Mononuclear cell (primary cell): ENCODE results near the gene RAB40B. TPM values are rescaled to one million over a fixed set of nuclear protein-coding genes. Genes with fewer than 3 reads are reported as not detected.

Experiments
- H3K27me3 ChIP-seq: 2 replicates; pipeline ENCODE4 v1.6.0; 2011; ENCODE audit warnings: low read length, control low read depth; ENCODE audit not compliant: insufficient read depth
- H3K4me1 ChIP-seq: 2 replicates; pipeline ENCODE4 v1.5.1; 2011; ENCODE audit warnings: mild to moderate bottlenecking, low read length, control low read depth; ENCODE audit not compliant: insufficient read depth
- H3K4me3 ChIP-seq: 2 replicates; pipeline ENCODE4 v1.5.1; 2011; ENCODE audit warnings: mild to moderate bottlenecking, low read length, moderate library complexity
- H3K9me3 ChIP-seq: 2 replicates; pipeline ENCODE4 v1.5.1; 2011; ENCODE audit warnings: low read depth, mild to moderate bottlenecking, control low read depth, low read length
- total RNA-seq: library from RNA; depleted of rRNA; stranded (reverse); fragments of >200 nt; gene quantifications from one replicate; pipeline ENCODE4 v1.2.3, GENCODE V29; 2012

Gene RAB40B
- total RNA-seq, 1 donor: 0.63 TPM

DNA sequence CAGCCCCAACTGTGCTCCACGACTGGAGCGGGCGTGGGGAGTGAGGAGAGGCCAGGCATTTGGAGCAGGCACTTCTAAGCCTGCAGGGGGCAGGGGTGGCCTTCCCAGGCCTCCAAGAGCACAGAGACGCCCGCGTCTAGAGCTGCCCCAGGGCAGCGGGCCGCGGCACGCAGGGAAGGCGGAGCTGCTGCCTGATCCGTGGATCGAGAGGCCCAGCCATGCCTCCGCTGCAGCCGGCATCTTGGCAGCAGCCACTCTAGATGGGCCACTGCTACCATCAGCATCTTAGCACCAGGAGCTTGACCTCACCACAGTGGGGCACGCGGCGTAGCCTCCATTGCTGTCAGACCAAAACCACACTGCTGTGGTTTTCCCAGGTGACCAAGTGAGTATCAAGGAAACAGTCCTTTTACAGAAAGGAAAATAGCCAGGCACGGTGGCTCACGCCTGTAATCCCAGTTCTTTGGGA, 29.8 kb downstream of the RAB40B start:
- H3K4me3 ChIP-seq: no peak overlapping the region
- H3K4me1 ChIP-seq: peaks cover 8% of the 10 kb centered on the region
- no peaks in the 10 kb centered on the region for H3K27me3 ChIP-seq
- no peaks in the 10 kb centered on the region for H3K9me3 ChIP-seq

DNA sequence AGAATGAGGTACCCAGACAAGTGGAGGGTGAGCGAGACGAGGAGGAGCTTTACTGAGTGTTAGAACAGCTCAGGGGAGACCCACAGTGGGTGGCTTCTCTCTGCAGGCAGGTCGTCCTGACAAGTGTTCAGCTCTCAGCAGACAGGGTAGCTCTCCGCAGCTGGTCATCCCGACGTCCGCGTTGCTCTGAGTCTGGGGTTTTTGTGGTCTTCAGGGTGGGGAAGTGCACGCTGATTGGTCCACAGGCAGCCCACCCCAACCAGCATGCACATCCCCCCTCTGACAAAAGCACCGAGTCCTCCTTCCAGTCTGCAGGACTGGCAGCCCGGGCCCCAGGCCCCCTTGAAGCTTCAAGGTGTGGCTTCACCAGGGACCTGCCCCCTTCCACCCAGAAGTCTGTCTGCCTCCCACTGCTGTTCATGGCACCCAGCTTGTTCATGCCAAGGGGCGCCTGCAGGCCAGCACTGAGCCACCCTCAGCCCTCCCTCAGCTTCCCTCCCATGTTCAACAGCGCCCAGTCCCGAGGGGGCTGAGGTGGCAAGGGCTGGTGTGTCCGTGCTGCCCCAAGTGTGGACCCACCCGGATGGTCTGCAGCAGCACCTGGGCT, 30.4 kb downstream of the RAB40B start:
- H3K27me3 ChIP-seq: no peaks in the 10 kb centered on the region
- no peaks in the 10 kb centered on the region for H3K9me3 ChIP-seq
- peaks cover 8% of the 10 kb centered on the region for H3K4me1 ChIP-seq
- H3K4me3 ChIP-seq: no peak overlapping the region

DNA sequence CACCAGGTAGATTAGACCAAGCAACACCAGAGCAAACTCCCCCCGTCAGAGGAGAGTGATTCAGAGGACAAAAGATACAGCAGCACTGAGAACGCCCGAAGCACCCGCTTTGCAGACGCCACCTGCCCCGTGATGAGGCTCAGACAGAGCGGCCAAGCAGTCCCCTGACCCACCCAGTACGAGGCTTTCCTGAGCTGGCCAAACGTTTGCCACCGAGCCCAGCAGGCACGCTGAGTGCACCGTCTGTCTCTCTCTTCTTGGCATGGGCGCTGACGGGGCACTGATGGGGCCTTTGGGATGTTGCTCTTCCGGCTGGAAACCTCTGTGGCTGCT, 30.9 kb downstream of the RAB40B start:
- peaks cover 8% of the 10 kb centered on the region for H3K4me1 ChIP-seq

DNA sequence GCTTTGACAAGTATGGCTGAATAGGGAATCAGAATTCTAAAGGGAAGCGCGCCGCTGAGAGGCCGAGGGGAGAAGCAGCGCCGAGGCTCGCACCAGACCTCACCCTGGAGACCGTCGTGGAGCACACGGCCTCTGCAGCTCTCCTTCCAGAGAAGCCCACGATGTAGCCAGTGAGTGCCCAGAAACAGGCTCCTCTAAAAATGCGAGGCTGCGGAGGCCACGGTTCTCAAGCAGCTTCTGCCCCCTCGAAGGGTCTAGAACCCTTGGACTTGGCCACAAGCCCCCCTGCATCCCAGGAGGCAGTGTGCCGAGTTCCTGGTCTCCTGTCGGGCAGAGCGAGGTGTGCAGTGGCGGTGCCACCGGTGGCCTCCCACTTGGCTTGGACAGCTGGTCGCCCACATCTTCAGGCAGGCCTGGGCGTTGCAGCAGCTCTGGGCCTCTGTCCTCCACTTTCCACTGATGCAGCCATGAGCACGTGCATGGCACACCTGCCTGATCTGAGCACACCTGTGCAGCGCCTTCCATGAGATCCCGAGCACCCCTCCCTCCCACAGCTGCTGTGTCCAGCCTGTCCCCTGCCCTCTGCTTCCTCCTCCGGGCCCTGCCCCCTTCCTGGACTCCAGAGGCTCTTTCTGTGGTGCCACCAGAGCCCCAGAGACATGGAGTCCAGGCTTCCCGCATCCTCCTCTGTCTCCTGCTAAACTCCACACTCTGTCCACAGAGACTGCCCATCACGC, 31.4 kb downstream of the RAB40B start:
- H3K27me3 ChIP-seq: no peaks in the 10 kb centered on the region
- H3K4me3 ChIP-seq: no peak overlapping the region
- peaks cover 8% of the 10 kb centered on the region for H3K4me1 ChIP-seq
- no peaks in the 10 kb centered on the region for H3K9me3 ChIP-seq

More for the DNA sequence above, 30.9 kb downstream of the RAB40B start:
- H3K9me3 ChIP-seq: no peaks in the 10 kb centered on the region
- H3K27me3 ChIP-seq: no peaks in the 10 kb centered on the region
- H3K4me3 ChIP-seq: no peak overlapping the region

DNA sequence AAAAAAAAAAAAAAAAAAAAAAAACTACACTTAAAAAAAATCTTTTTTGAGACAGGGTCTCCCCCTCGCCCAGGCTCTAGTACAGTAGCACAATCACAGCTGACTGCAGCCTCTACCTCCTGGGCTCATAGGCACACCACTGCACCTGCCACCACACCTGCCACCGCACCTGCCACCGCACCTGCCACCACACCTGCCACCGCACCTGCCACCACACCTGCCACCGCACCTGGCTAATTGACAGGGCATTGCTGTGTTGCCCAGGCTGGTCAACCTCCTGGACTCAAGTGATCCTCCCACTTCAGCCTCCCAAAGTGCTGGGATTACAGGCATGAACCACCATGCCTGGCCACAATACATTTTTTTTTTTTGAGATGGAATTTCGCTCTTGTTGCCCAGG, 32.6 kb downstream of the RAB40B start:
- no peaks in the 10 kb centered on the region for H3K27me3 ChIP-seq
- no peaks in the 10 kb centered on the region for H3K9me3 ChIP-seq
- peaks cover 8% of the 10 kb centered on the region for H3K4me1 ChIP-seq
- no peak overlapping the region for H3K4me3 ChIP-seq

DNA sequence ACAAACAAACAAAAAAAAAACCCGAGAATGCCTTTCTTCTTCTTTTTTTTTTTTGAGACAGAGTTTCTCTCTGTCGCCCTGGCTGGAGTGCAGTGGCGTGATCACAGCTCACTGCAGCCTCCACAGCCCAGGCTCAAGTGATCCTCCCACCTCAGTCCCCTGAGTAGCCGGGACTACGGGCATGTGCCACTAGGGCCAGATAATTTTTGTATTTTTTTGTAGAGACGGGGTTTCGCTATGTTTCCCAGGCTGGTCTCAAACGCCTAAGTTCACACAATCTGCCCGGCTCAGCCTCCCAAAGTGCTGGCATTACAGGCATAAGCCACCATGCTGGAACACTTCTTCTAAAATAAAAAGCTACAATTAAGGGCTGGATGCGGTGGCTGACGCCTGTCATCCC, 33.3 kb downstream of the RAB40B start:
- H3K9me3 ChIP-seq: no peaks in the 10 kb centered on the region
- H3K4me1 ChIP-seq: peaks cover 8% of the 10 kb centered on the region
- H3K4me3 ChIP-seq: no peak overlapping the region
- no peaks in the 10 kb centered on the region for H3K27me3 ChIP-seq

DNA sequence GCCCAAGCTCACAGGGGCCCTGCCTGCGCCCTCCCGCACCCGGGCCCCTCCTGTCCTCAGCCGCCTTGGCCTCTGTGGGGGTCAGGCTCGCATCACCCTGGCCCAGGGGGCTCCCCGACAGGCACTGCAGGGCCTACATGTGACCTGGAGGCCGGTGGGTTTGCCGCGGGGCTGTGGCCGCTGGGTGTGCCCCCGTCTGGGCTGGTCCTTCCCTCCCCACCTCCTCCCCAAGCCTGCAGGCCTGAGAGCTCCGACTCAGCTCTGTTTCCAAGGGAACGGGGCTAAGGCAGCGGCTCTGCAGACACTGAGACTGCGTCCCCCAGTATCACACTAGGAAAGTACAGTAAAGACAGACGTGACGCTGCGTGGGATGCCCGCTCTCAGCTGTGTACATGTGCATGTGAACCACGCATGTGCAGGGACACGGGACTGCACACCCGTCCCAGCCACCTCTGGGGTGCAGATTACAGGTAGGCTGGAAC, 33.8 kb downstream of the RAB40B start:
- no peak overlapping the region for H3K4me3 ChIP-seq
- no peaks in the 10 kb centered on the region for H3K27me3 ChIP-seq
- peaks cover 8% of the 10 kb centered on the region for H3K4me1 ChIP-seq
- H3K9me3 ChIP-seq: no peaks in the 10 kb centered on the region

DNA sequence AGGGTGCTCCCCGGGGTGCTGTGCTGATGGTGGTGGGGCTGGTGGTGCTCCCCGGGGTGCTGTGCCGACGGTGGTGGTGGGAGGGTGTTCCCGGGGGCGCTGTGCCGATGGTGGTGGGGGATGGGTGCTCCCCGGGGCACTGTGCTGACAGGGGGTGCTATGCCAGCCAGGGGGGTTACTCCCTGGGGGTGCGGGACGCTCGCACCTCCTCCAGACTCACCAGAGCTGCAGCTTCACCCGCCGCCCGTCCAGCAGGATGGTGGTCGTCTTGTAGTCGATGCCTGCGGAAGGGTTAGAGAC, 34.3 kb downstream of the RAB40B start:
- Histone ChIP-seq H3K4me1 (peaks cover 8% of the 10 kb centered on the region), H3K4me3 (no peak overlapping the region), H3K27me3 (no peaks in the 10 kb centered on the region), H3K9me3 (no peaks in the 10 kb centered on the region)

DNA sequence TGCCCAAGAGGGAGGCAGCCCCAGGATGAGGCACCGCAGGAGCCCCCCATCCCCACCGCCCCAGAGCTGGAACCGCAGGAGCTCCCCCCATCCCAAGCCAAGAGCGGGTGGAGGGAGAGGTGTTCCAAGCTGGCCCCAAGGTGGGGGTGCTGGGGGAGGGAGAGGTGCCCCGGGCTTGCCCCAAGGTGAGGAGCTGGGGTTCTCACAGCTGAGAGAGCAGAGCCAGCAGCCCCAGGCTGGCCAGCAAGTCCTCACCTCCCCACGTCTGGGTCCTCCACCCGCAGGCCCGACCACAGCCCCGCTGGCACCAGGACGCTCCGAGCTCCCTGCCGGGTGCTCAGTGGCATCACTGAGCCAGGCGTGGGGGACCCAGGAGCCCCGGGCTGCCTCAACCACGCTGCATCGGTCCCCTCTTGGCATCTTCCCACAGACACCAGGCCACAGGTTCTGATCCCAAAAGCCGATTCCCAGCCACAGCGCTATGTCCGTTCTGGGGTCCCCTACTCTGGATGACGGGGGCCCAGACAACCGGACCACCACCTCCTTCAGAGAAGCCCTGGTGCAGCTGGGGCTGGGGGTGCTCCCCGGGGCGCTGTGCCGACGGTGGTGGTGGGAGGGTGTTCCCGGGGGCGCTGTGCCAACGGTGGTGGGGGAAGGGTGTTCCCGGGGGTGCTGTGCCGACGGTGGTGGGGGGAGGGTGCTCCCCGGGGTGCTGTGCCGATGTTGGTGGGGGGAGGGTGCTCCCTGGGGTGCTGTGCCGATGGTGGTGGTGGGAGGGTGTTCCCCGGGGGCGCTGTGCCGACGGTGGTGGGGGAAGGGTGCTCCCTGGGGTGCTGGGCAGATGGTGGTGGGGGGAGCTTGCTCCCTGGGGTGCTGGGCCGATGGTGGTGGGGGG, 34.9 kb downstream of the RAB40B start:
- Histone ChIP-seq H3K9me3 (no peaks in the 10 kb centered on the region), H3K27me3 (no peaks in the 10 kb centered on the region), H3K4me1 (peaks cover 4% of the 10 kb centered on the region), H3K4me3 (no peak overlapping the region)

DNA sequence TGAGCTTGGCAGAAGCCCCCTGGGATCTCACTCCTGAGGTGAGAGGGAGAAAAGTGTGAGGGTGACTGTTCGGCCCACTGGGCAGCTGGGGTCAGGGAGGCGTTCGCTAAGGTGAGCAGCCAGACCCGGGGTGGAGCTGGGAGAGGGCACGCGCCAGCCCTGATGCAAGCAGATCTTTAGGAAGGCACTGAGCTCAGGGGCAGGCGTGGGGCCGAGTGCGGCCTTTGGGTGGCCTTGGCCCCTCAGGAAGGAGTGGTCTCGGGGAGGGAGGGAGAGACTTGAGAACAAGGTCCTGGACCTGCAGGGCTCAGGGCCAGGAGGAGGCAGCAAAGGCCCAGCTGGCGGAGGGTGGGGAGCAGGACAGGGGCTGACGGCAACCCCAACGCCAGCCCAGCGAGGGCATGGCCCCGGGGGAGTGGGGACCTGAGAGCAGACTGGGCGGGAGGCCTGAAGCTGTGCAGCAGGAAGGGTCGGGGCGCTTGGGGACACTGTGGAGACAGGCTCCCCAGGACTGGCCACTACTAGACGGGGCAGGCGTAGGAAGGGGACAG, 35.7 kb downstream of the RAB40B start:
- Histone ChIP-seq H3K27me3 (no peaks in the 10 kb centered on the region), H3K4me3 (no peak overlapping the region), H3K4me1 (no peaks in the 10 kb centered on the region)

DNA sequence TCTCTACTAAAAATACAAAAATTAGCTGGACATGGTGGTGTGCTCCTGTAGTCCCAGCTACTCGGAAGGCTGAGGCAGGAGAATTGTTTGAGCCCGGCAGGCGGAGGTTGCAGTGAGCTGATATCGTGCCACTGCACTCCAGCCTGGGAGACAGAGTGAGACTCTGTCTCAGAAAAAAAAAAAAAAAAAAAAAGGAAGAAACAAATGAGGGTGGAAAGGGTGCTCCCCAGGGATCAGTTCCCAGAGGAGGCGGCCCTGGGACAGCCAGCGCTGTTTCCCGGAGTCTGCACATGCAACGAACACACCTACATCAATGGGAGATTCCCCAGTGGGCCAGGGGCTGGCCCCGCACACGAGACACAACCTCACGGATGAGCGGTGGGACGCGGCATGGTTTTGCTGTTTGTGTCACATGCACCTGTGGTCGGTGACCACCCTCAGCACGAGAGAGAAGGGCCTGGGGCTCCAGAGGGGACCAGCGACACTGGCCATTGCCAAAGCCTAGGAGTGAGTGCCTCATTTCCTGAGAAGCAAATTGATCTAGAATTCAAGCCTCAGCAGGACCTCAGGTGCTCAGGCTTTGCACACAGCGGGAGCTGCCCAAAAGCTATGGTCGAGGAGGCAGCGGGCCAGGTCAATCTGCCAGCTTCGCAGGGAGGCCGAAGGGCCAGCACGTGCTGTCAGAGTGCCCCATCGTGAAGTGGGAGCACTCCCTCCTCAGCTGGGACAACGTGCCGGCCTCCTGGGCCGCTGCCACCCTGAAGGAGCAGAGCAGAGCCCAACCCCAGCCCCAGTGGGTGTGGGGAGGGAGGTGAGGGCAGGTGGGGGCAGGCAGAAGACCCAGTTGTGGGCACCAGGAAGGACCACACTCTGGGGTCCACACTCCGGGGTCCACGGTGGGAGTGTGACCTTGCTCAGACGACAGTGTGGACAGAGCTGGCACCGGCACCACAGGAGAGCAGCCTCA, 36.5 kb downstream of the RAB40B start:
- Histone ChIP-seq H3K4me3 (no peak overlapping the region), H3K4me1 (no peaks in the 10 kb centered on the region), H3K27me3 (no peaks in the 10 kb centered on the region), H3K9me3 (no peaks in the 10 kb centered on the region)

More for the DNA sequence above, 35.7 kb downstream of the RAB40B start:
- H3K9me3 ChIP-seq: no peaks in the 10 kb centered on the region

DNA sequence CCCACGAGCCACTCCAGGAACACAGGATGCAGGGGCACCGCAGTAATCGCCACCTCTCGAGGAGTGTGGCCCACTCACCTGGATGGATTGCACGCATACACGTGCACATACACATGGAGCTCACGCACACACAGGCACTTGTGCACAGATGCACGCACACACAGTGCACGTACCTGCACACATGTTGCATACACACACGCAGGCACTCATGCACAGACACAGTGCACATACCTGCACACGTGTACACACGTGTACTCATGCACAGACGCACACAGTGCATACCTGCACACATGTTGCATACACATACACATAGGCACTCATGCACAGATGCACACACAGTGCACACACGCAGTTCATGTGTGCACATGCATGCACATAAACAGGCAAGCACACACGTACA, 38.6 kb downstream of the RAB40B start:
- H3K4me1 ChIP-seq: peaks cover 8% of the 10 kb centered on the region
- no peaks in the 10 kb centered on the region for H3K9me3 ChIP-seq
- no peak overlapping the region for H3K4me3 ChIP-seq
- H3K27me3 ChIP-seq: no peaks in the 10 kb centered on the region

DNA sequence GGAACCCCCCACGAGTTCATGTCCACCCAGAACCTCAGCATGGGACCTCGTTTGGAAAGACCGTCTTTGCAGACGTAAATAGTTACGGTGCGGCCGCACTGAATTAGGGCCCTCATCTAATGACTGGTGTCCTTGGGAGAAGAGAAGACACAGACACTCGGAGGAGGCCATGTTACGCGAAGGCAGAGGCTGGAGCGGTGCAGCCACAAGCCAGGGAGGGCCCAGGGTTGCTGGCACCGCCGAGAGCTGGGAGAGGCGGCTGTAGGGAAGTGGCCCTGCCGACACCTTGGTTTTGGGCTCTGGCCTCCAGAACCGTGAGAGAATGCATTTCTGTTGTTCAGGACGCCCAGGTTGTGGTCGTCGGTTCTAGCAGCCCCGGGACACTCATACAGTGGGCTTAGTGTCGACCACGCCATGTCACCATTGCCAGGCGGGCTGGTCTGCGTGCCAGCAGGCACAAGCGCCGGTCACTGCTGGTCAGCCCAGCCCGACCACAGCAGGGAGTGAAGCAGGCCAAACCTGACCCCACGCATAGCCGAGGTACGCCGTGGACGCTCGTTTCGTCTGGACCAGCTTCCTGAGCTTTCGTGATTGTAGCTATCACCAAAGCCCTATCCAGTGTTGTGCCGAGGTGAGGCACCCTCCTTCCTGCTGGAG, 39.6 kb downstream of the RAB40B start:
- no peaks in the 10 kb centered on the region for H3K27me3 ChIP-seq
- peaks cover 17% of the 10 kb centered on the region for H3K4me1 ChIP-seq

DNA sequence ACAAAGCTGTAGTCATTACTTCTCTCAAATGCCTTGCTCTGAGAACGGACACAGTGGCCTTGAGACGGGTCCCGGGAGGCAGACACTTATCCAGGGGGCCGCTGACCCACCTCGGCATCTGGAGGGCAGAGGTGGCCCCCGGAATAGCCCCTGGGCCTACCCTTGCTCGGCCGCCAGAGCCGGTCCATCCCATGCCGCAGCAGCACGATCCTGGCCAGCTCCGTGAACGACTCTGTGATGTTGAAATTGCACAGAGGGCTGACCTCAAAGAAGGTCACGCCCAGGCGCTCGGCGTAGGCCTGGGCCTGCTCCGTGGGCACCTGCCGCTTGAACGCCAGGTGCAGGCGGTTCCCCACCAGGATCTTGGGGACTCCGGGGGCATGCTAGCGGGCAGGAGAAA, 40.2 kb downstream of the RAB40B start:
- Histone ChIP-seq H3K4me3 (no peak overlapping the region), H3K27me3 (no peaks in the 10 kb centered on the region), H3K9me3 (no peaks in the 10 kb centered on the region), H3K4me1 (peaks cover 17% of the 10 kb centered on the region)

More for the DNA sequence above, 39.6 kb downstream of the RAB40B start:
- Histone ChIP-seq H3K9me3 (no peaks in the 10 kb centered on the region), H3K4me3 (no peak overlapping the region)
